HG02763 (cell line): ENCODE data around the gene USP47.

ENCODE experiments used
- ATAC-seq: cut with Tn5 transposase; IDR thresholded peaks from one replicate; pipeline ENCODE4 v1.9.1; 2021; ENCODE audit warnings: mild to moderate bottlenecking, moderate library complexity; ENCODE audit not compliant: unreplicated experiment

USP47 gene

GRCh38 chr11:11841723-11842420, at the start of gene USP47:
TSS of gene USP47 (plus strand) at chr11:11841972. CDS start at chr11:11842186, 214 bp downstream.
- peak; percentile 67 for ATAC-seq

- ATAC-seq, result no peak
These were observed 48.7 kb upstream of the USP47 start for GRCh38 chr11:11793073-11793472.

- no peak for ATAC-seq
These were observed 43.0 kb upstream of the USP47 start for GRCh38 chr11:11798586-11799438.

- no peak for ATAC-seq
These were observed 36.5 kb upstream of the USP47 start for GRCh38 chr11:11805228-11805627.

GRCh38 chr11:11806074-11806473, 35.7 kb upstream of the USP47 start:
- ATAC-seq, result no peak

GRCh38 chr11:11806586-11806985, 35.2 kb upstream of the USP47 start:
- ATAC-seq, result no peak

GRCh38 chr11:11807811-11808782, 33.7 kb upstream of the USP47 start:
- ATAC-seq, result no peak

- no peak for ATAC-seq
These were observed 32.7 kb upstream of the USP47 start for GRCh38 chr11:11808992-11809615.

- no peak for ATAC-seq
These were observed 30.7 kb upstream of the USP47 start for GRCh38 chr11:11810764-11811726.

GRCh38 chr11:11813288-11813962, 28.3 kb upstream of the USP47 start:
- ATAC-seq, result no peak

- no peak for ATAC-seq
These were observed 26.9 kb upstream of the USP47 start for GRCh38 chr11:11814614-11815452.

- ATAC-seq, result no peak
These were observed 25.1 kb upstream of the USP47 start for GRCh38 chr11:11816511-11817314.

GRCh38 chr11:11817957-11818356, 23.8 kb upstream of the USP47 start:
- ATAC-seq, result no peak

GRCh38 chr11:11818529-11819121, 23.1 kb upstream of the USP47 start:
- no peak for ATAC-seq

- no peak for ATAC-seq
These were observed 19.9 kb upstream of the USP47 start for GRCh38 chr11:11821899-11822298.

GRCh38 chr11:11822946-11823345, 18.8 kb upstream of the USP47 start:
- no peak for ATAC-seq

GRCh38 chr11:11826260-11826659, 15.5 kb upstream of the USP47 start:
- no peak for ATAC-seq
